LNCAP (cell line): ENCODE data around the gene KLKB1.

Experiments
- TF ChIP-seq, protein P1 (sequence below): fragments of 450-650 bp; IDR thresholded peaks from 2 replicates; pipeline ENCODE4 v1.5.1; 2017; ENCODE audit warnings: mild to moderate bottlenecking

KLKB1 gene

DNA sequence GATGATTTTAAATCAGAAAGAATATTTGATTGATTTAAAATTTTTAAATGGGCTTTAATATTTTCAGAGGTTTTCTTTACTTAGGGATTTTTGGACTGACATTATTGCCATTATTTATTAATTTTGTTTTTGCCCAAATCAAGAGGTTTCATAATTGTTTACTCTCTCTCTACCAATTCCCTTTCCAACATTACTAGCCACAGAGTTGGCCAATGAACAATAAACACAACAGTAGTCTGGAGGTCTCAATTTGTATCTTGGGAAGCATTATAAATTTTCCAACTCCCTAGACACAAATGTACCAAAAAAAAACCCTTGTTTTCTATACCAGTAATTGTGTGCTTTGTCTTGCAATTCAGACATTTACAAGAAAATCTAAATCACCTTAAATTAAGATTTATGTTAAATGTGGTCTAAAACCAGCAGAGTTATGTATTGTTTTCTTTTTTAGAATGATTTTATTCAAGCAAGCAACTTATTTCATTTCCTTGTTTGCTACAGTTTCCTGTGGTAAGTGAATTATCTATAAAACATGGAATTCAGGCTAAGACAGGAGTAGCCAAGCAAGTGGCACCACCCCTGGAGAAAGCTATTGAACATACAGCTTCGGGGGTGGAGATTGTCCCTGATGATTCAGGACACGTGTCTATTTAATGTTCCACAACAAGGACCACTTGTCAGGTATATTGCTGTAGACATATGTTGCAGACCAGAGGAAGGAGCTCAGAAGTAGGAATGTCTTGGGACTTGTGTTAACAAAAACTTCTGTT is 622 bp downstream of the KLKB1 start:
- TF ChIP-seq, protein P1, sequence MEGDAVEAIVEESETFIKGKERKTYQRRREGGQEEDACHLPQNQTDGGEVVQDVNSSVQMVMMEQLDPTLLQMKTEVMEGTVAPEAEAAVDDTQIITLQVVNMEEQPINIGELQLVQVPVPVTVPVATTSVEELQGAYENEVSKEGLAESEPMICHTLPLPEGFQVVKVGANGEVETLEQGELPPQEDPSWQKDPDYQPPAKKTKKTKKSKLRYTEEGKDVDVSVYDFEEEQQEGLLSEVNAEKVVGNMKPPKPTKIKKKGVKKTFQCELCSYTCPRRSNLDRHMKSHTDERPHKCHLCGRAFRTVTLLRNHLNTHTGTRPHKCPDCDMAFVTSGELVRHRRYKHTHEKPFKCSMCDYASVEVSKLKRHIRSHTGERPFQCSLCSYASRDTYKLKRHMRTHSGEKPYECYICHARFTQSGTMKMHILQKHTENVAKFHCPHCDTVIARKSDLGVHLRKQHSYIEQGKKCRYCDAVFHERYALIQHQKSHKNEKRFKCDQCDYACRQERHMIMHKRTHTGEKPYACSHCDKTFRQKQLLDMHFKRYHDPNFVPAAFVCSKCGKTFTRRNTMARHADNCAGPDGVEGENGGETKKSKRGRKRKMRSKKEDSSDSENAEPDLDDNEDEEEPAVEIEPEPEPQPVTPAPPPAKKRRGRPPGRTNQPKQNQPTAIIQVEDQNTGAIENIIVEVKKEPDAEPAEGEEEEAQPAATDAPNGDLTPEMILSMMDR: no peak

DNA sequence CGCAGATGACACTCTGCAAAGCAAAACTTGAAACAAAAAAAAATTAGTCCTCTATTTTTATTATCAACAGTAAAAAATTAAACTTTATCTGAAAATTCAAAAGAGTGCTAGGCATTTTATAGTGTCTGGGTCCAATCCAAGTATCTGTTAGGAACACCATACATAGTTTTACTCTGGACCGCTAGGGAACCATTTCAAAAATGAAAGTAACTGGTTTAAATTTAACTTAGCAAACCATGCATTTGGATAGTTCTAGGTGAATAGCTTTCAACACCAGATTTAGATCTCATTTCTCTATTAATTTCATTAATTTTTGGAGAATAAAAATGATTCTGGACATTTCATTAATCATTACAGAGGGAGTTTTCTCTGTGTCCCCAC is 1.2 kb downstream of the KLKB1 start:
- TF ChIP-seq, protein P1: no peak

DNA sequence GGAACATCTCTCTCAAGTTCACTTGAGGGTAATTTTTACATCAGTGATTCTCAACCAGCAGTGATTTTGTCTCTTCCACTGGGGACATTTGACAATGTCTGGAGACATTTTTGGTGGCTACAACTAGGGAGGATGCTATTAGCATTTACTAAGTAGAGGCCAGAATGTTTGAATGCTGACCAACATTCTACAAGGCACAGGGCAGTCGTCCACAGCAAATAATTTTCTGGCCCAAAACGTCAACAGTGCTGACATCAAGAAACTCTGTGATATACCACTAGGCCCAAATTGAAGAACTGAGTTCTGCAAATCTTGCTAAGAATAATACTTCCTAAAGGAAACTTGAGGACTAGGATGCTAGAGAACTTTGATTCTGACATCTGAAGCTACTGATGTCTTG is 7.1 kb downstream of the KLKB1 start:
- TF ChIP-seq, protein P1: no peak

GRCh38 chr4:186236126-186236525 is 8.8 kb downstream of the KLKB1 start:
- TF ChIP-seq, protein P1: no peak

DNA sequence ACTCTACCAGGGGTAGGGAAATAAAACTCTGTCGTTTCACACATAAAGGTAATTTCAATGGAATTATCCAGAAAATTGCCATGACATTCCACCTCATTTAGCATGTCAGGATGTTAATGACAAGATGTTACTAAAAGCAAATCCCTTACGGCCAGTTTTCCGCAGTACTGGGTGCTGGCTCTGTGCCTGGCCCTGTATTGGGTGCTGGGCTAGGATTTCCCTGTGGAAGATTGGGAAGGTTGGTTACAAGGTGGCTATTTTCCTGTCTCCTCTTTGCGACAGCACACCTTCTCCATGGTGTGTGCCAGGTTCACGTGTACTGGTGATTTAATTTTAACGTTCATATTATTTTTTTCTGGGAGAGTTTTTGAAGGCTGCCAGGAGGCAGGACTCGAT is 13.1 kb downstream of the KLKB1 start:
- TF ChIP-seq, protein P1: no peak

DNA sequence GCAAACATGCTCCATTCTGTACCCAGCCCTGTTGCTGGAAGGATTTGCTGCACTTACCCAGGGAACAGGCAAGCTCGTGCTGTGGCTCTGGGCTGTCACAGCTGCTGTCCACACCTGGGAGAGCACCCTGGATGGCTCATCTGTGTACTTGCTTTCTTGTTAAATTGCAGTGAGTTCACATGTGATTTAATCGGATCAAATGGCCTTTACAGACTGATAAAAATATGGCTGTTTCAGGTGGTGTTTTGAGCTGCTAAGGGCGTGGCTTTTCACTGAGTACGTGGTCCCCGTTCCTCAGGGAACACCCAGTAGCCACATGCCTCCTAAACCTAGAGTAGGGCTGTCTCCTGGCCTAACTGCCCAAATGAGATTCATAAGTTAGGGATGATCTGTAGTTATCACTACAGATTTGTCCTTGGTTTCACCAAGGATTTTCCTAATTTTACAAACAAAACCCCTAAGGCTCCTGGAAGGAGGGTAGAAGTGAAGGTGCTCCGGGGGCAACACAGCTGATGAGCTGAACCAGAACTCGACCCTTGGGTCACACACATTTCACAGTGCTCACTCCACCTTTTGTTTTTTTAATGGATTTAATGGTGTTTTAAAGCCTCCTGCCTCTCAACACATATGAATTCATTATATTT is 13.7 kb downstream of the KLKB1 start:
- TF ChIP-seq, protein P1: no peak

- TF ChIP-seq, protein P1: no peak
Measured at GRCh38 chr4:186241616-186242015, 14.3 kb downstream of the KLKB1 start.
